Measurements from ENCODE around the gene LILRA5. TPM values are rescaled to one million over a fixed set of nuclear protein-coding genes. Genes with fewer than 3 reads are reported as not detected.
"Not testable (repeated sequence)": the region's sequence is repeated elsewhere in the genome, so short reads cannot be mapped to it uniquely, and the experiment has no call there.

LILRA5 gene
- total RNA-seq, 1 donor from 2014 or later: 0.78 TPM

DNA sequence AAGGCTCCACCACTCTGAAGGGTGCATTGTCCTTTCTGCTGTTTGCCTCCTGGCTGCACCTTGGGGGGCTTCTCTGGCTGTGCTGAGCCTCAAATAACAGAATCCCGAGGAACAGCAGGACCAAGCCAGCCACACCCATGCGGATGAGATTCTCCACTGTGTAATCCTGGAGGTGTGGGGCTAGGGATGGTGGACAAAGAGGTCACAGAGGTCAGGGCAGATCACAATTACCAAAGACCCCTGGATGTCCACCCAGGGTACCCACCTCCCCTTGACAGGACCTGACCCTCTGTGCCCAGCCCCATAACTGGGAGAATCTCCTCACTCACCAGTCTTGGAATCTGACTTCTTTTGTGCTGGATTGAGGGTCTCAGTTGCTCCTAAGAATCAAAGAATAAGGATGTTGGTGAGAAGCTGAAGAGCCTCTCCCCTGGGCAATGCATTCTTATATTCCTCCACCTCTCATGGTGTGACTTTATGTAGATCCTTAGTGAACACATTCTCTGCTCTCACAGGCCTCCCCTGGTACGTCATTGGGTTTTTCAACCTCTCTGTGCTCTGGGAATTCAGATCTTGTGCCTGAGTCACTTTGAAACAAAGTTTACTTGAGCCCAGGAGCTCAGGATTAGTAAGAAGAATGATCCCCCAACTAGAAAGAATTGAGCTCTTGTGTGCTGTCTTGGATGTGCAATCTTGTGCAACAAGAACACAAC lies 20.8 kb upstream of the LILRA5 start:
- DNase-seq: no peak

DNA sequence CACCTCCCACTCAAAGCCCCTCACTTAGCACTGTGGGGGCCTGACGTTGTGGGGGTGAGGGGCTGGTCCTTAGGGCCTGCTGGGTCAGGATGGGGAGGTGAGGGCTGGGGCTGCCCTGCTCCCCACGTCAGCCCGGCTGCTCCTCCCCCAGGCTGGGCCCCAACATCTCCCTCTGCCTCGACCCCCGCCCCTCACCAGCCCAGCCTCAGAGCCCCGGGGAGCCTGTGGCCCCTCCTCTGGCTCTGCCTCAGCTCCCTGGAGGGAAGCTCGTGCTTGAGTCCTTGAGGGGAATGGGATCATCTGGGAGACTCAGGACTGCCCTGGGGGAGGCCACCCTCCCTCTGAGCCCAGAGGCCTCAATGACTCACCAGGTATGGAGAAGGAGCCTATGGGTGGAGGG lies 19.2 kb upstream of the LILRA5 start:
- DNase-seq: no peak

DNA sequence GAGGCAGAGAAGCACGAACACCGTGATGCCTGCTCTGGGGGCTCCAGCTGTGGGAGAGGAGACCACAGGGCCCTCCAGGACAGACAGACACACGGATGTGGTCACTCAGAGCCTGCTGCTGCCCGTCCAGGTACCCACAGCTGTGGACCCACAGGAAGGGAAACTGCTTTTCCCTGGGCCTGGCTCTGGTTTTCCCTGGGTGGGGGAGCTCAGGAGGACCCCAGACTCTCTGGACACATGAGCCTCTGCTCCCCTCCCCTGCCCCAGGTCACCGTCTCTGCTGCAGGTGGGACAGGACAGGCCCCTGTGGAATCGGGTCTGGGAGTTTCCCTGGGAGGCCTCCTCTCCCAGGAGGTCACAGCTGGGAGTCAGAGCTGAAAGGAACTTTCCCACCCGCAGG lies 18.7 kb upstream of the LILRA5 start:
- no peak for DNase-seq

DNA sequence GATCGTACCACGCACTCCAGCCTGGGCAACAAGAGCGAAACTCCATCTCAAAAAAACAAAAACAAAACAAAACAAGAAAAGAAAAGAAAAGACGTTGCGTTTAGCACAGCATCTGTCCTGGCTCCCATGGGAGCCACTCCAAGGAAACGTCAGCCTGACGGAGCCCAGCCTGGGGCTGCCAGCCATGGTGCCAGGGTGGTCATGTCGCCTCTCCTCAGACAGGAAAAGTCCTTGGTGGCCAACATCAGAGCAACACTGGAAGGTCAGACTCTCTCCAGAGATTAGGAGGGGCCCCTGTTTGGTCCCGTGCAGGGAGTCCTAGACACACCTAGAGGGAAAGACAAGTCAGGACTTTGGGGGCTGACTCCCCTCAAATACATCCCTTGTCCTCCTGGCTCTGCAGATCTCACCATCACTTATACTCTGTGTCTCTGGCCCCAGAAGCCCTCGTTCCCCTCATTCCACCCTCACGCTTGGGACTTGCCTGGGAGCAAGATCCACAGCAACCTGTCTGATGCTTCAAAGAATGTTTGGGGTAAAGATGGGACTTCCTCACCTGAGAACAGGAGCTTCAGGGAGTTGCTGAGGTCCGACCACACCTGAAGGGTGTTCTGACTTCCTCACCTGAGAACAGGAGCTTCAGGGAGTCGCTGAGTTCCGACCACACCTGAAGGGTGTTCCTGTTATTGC lies 16.7 kb upstream of the LILRA5 start:
- DNase-seq: no peak

DNA sequence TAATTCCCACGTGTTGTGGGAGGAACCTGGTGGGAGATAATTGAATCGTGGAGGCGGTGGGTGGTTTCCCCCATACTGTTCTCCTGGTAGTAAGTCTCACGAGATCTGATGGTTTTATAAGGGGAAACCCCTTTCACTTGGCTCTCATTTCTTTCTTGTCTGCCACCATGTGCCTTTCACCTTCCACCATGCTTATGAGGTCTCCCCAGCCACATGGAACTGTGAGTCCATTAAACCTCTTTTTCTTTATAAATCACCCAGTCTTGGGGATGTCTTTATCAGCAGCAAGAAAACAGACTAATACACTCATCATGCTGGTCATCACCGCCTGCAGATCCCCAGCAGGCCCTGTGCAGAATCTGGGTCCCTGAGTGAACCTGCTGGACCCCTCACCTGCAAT lies 15.8 kb upstream of the LILRA5 start:
- DNase-seq: not testable (repeated sequence)

- no peak for DNase-seq
Measured at GRCh38 chr19:54325631-54326030, 12.7 kb upstream of the LILRA5 start.

DNA sequence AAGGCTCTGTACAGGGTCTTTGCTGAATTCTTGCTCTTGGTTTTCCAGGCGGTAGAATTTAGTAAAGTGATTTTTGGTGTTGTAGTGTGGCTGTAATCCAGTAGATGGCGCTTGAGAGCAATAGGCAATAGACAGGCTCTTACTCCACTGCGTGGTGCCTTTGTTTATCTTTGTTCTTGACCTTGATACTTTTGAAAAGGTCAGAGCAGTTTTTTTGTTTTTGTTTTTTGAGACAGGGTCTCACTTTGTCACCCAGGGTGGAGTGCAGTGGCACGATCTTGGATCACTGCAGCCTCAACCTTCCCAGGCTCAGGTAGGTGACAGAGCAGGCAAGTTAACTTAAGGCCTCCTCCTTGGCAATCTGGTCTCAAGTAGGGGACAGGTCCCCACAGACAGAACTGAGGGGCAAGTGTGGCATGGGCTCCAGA lies 12.2 kb upstream of the LILRA5 start:
- no peak for DNase-seq

- no peak for DNase-seq
Measured at GRCh38 chr19:54324071-54324470, 11.1 kb upstream of the LILRA5 start.

DNA sequence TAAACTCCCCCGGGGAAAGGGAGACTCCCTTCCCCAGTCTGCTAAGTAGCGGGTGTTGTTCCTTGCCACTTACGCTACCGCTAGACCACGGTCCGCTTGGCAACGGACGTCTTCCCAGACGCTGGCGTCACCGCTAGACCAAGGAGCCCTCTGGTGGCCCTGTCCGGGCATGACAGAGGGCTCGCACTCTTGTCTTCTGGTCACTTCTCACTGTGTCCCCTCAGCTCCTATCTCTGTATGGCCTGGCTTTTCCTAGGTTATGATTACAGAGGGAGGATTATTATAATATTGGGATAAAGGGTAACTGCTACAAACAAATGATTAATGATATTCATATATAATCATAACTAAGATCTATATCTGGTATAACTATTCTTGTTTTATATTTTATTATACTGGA lies 10.0 kb upstream of the LILRA5 start:
- not testable (repeated sequence) for DNase-seq

GRCh38 chr19:54322295-54322694 lies 9.3 kb upstream of the LILRA5 start:
- DNase-seq: not testable (repeated sequence)

GRCh38 chr19:54319892-54320670 lies 7.1 kb upstream of the LILRA5 start:
- no peak for DNase-seq

- no peak for DNase-seq
Measured at GRCh38 chr19:54319049-54319448, 6.1 kb upstream of the LILRA5 start.

- no peak for DNase-seq
Measured at GRCh38 chr19:54317965-54318240, 4.9 kb upstream of the LILRA5 start.

DNA sequence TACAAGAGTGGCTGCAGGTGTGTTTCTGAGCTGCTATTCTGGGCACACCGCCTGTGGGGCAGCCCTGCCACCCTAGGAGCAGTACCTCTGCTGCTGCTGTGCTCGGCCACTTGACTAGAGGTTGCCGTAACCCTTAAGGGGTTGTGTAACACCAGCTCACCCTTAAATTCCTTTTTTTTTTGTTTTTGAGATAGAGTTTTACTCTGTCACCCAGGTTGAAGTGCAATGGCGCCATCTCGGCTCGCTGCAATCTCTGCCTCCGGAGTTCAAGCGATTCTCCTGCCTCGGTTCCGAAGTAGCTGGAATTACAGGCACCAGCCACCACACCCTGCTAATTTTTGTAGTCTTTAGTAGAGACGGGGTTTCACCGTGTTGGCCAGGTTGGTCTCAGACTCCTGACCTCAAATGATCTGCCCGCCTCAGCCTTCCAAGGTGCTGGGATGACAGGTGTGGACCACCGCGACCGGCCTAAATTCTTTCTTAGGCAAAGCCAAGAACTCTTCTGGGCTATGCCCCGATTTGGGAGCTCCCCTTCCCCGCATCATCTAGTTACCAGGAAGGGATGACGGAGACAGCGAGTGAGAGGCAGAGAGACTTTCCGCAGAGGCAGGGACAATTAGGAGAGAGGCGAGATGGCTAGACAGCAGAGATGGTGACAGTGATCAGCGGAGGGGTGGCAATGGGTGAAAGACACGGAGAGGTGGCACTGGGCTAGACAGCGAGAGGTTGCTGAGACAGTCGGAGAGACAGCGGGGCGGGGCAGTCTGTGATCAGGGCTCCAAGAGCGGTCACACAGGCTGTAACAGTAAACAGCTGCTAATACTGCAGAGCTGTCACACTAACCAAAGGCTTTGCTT lies 4.4 kb upstream of the LILRA5 start:
- no peak for DNase-seq

GRCh38 chr19:54316746-54317107 lies 3.8 kb upstream of the LILRA5 start:
- no peak for DNase-seq

GRCh38 chr19:54315956-54316355 lies 3.0 kb upstream of the LILRA5 start:
- no peak for DNase-seq

DNA sequence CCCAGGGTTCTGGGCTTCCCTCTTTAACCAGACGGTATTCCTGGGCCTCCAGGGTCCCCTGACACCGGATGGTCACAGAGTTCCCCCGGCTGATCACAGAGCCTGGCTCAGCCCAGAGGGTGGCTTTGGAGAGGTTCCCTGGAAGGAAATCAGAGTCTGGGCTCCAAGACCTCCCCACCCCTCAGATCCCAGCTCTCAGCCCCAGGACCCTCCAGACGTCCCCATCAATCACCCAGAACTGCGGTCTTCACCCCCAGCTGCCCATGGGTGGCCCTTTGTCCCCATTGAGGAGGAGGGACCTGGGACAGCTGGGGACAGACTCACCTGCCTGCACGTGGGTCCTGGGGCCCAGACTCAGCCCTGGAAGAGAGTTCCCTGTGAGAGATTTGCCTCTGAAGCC lies 955 bp downstream of the LILRA5 start:
- DNase-seq: no peak

- DNase-seq: no peak
Measured at GRCh38 chr19:54311486-54311885, 1.5 kb downstream of the LILRA5 start.

DNA sequence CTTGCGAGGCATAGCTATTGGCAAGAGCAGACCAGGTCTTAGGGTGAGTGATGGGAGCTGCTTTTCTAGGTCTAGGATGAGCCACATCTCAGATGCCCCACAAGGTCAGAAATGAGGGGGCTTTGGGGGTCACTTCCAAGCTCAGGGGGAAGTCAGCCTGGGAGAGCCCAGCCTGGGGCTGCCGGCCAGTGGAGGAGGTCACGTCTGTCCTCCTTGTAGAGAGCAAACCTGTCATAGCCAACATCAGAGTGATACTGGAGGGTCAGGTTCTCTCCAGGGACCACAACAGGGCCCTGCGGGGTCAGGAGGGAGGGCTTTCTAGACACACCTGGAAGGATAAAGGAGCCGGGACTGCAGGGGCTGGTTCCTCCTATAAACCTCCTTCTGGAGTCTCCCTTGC lies 2.4 kb downstream of the LILRA5 start:
- no peak for DNase-seq

DNA sequence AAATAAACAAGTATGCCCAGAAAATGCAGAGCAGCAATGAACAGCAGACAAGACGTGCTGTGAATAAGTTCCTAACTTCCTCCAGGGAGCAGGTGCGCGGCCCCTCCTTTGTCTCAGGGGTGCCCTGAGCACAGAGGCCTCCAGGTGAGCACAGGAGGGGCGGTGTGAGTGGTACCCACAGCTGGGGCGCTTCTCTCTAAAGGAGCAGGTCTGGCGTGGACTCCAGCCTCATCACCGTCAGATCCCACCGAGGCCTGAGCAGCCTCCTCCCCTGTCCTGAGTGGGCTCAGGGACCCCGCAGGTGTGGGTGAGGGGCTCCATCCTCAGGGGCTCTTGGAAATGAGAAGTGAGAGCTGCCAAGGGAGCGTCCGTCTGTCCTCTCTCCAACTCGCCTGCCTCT lies 3.2 kb downstream of the LILRA5 start:
- no peak for DNase-seq

GRCh38 chr19:54307389-54308020 lies 5.5 kb downstream of the LILRA5 start:
- no peak for DNase-seq

DNA sequence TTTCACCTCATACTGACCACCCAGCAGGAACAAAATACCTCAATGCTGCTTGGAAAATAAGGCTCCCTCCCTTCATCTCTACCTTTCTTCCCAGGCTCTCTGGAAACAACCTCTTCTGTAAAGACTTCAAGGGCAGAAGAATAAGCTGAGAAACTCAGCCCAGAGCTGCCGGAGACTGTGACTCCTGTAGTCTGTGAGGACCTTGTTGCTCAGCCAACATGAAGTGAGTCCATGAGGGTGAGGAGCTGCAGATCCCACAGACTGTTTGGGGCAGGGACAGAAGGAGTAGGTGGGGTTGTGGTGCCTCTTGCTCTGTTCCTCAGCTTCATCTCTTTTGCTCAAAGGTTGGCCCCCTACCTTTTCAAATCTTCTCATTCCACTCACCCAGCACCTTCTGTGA lies 7.8 kb downstream of the LILRA5 start:
- DNase-seq: no peak

All from occipital lobe (tissue), 2 donors.